ENCODE data around the gene CBLIF.
"Not testable (repeated sequence)": the region's sequence is repeated elsewhere in the genome, so short reads cannot be mapped to it uniquely, and the experiment has no call there.

Gene CBLIF

DNA sequence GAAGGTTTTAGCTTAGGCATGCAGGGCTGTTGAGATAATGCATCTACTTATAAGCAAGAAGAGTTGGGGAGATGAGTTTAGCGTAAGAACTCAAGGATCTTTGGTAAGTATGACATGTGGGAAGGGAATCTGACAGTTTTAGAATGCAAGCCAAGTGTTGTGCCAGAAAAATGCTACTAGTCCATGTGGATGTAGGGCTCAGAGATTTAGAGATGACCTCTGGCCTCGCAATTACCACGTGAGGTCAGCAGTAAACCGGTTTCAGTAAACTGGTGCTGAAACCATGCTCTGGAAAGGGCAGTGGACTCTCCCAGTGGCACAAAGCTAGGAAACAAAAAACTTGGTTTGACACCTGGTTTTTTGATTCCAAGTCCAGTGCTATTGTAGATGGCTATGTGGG is 53.7 kb downstream of the CBLIF start:
- DNase-seq = no peak

DNA sequence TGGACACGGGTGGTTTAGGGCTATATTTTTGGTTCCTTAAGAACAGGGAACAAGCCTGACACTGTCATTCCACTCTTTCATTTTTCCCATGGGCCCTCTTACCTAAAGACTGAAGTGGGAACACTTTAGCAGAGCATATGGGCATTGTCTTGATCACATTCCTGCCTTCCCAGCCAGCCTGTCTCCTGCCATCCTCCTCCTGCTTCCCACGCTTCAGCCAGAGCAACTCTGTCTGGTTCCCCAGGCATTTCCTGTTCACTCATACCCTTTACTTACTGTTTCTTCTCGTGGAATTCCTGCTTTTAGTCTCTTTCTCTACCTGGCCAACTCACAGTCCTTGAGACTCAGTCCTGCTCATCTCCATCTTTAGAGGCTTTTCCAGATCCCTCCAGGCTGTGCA is 57.5 kb downstream of the CBLIF start:
- DNase-seq = no peak

DNA sequence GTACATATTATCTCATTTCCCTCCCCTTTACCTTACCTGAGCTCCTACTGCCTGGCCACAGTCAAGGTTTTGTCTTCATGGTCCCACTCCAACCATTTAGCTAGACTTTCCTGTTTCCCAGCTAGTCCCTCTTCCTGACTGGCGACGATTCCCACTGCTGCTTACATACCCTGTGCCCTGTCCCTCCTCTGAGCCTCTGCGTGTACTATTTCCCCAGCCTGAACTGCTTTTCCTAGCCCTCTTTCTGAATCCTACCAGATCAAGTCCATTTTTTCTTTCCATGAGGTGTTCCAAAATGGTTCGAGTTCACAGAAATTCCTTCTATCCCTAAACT is 58.1 kb downstream of the CBLIF start:
- DNase-seq = no peak

DNA sequence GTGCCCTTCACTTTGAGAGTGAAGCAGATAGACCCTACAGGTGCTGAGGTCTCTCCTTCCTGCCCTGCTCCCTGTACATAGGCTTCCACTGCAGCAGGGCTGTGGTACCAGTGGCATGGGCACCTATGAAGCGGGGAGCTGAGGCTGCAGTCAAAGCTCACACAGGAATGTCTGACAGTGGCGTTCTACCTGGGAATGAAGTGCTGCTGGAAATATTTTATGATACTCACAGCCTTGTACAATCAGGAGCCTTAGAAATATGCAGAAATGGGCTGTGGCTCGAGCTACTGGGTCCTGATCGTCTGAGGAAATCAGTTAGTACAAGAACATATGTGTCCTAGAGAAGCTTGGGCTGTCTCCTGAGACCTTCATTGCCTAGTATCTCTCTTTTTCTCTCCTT is 59.5 kb downstream of the CBLIF start:
- DNase-seq = no peak

DNA sequence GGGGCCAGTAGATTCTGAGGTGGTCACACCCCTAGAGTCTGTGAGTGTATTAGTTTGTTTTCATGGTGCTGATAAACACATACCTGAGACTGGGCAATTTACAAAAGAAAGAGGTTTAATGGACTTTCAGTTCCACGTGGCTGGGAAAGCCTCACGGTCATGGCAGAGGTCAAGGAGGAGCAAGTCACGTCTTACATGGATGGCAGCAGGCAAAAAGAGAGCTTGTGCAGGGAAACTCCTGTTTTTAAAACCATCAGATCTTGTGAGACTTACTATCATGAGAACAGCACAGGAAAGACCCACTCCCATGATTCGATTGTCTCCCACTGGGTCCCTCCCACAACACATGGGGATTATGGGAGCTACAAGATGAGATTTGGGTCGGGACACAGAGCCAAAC is 60.9 kb downstream of the CBLIF start:
- DNase-seq = not testable (repeated sequence)

DNA sequence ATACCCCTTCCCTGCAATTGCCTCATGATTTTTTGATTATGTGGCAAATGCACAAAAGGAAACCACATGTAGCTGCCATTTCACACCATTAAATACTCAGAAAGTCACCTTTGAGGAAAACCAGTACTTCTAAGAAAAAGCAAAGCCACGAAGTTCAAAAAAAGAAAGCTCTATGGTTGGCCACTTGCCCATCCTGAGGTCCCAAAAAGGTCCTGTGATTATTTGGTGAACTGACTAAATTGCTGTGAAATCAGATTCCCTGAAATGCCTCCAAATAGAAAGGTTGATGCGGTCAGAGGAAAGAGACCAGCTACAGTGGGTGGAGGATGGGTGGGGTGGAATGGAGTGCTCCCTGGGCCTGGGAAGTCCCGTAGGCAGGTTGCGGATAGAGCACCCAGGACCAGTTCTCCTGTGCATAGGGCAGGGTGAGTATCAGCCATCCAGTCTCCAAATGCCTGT is 61.6 kb downstream of the CBLIF start:
- no peak for DNase-seq

DNA sequence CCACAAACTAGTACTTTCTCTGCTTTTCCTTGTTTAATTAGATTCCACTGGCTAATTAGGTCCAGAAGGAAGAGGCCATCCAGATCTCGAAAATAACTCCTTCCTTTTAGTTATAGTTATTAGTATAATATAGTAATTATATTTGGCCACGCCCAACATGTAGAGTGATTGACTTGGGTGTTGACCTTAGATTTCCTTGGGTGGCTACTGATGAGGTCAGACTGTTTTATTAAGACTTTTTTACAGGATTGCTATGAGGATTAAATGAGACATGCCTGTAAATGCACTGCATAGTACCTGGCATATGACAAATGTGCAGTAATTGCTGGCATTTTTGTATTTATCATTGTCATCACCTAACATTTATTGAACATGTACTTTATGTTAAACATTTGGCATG is 63.2 kb downstream of the CBLIF start:
- no peak for DNase-seq

DNA sequence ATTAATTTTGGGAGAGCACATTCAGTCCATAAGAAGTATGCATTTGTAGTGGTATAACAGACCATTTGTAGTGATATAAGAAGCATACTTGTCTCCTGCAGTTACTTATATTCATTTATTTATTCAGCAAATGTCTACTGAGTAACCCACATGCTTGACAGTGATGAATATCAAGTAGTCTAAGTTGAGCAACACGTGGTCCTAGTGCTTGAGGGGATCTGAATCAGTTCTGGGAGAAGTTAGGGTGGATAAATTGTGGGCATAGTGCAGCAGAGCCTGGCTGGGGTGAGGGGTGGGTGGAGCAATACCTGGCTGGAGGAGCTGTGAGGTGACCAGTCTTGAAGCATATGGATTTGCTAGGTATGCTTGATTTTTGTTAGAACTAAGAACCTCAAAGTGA is 65.8 kb downstream of the CBLIF start:
- no peak for DNase-seq

Measured in NCI-H2107 (cell line).